VCaP (cell line): ENCODE measurements around the gene CALHM3.
A peak's percentile ranks its signal among the peaks of the same experiment; 100 is the strongest.

Experiments
- H3K27ac ChIP-seq: fragments of 450-650 bp; 2 replicates; pipeline ENCODE4 v1.5.1; 2017
- TF ChIP-seq, protein P1 (sequence below): fragments of 450-650 bp; conservative IDR thresholded peaks from 2 replicates; pipeline ENCODE4 v1.5.1; 2017; ENCODE audit warnings: mild to moderate bottlenecking, moderate library complexity

Gene CALHM3

DNA sequence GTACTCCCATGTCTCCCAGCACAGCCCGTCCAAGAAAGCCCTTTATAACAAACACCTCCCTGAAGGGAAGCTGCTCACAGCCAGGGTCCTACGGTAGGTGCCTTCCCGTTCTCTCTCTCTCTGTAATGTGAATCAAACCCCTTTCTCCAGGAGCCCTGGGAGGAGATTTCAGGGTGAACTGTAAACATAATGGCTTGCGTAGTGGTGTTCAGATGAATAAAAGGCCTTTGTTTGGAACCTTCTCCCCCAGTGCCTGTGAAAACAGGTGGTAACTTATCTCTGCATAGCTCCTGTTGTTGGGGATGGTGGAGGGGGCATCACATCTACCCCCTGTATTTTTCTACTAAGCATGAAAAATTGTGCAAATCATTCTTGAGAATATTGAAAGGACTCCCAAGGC is 39.3 kb downstream of the CALHM3 start:
- no peak overlapping the region for H3K27ac ChIP-seq
- TF ChIP-seq, protein P1, sequence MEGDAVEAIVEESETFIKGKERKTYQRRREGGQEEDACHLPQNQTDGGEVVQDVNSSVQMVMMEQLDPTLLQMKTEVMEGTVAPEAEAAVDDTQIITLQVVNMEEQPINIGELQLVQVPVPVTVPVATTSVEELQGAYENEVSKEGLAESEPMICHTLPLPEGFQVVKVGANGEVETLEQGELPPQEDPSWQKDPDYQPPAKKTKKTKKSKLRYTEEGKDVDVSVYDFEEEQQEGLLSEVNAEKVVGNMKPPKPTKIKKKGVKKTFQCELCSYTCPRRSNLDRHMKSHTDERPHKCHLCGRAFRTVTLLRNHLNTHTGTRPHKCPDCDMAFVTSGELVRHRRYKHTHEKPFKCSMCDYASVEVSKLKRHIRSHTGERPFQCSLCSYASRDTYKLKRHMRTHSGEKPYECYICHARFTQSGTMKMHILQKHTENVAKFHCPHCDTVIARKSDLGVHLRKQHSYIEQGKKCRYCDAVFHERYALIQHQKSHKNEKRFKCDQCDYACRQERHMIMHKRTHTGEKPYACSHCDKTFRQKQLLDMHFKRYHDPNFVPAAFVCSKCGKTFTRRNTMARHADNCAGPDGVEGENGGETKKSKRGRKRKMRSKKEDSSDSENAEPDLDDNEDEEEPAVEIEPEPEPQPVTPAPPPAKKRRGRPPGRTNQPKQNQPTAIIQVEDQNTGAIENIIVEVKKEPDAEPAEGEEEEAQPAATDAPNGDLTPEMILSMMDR: no peak

DNA sequence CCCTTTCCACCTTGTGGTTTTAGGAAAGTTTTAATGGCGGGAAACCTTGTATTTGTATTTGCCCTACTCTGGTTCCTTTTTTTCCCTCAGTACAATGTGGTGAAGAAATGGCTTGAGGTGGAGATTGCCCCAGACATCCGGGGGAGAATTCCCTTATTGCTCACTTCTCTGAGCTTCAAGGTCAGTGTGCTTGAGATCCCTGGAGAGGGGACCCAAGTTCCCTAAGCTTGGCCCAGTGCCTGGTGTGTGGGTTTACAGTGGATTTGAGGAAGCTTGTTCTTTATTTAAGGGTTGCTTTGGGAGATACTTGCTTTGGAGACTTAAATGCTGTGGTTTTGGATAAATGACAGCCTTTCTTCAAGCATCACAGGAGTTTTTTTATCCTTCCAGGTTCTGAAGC is 45.2 kb downstream of the CALHM3 start:
- TF ChIP-seq, protein P1: no peak
- H3K27ac ChIP-seq: no peak overlapping the region

- peak overlapping the region; percentile 41 for H3K27ac ChIP-seq
- TF ChIP-seq, protein P1: no peak
These were observed 47.1 kb downstream of the CALHM3 start for GRCh38 chr10:103431902-103432301.

GRCh38 chr10:103429647-103430046 is 49.4 kb downstream of the CALHM3 start:
- TF ChIP-seq, protein P1: no peak
- no peak overlapping the region for H3K27ac ChIP-seq

DNA sequence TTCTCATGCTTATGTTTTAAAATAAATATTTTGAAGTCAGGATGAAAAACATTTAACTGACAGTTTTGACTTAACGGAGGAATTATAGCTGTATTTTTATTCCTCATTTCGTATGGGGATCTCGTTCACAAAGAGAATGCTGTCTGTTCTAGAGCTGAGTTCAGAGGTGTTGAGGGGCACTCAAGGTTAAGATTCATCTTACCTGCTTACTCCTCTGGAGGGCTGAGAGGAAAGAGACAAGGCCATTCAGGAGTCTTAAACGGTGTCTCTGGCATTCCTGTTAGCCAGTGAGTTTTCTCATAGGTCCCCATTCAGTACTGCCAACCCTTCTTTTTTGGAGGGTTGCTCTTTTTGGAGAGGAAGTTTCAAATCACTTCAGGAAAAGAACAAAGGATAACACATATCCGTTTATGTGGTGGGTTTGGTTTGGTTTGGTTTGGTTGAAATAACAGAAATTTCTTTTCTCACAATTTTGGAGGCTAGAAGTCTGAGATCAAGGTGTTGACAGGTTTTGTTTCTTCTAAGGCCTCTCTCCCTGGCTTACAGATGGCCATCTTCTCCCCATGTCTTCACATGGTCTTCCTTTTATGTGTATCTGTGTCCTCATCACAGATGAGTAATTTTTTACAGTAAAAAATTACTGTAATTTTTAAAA is 49.9 kb downstream of the CALHM3 start:
- H3K27ac ChIP-seq: no peak overlapping the region
- TF ChIP-seq, protein P1: no peak

- TF ChIP-seq, protein P1: no peak
- H3K27ac ChIP-seq: no peak overlapping the region
These were observed 51.2 kb downstream of the CALHM3 start for GRCh38 chr10:103427866-103428265.

- TF ChIP-seq, protein P1: no peak
- no peak overlapping the region for H3K27ac ChIP-seq
These were observed 55.3 kb downstream of the CALHM3 start for GRCh38 chr10:103423748-103424147.
